Progenitor cell of endocrine pancreas (in vitro differentiated cells): Measurements from ENCODE around the gene MTHFD1. TPM values are rescaled to one million over a fixed set of nuclear protein-coding genes. Genes with fewer than 3 reads are reported as not detected.

Experiments
- DNase-seq: peaks from one replicate; pipeline ENCODE4 v3.0.0; 2021; ENCODE audit warnings: low spot score; ENCODE audit not compliant: unreplicated experiment
- H3K27ac Mint-ChIP-seq: 2 replicates; pipeline ENCODE4 v1.8.0; 2021; ENCODE audit warnings: mild to moderate bottlenecking, moderate library complexity, mixed read lengths
- H3K27me3 Mint-ChIP-seq: 2 replicates; pipeline ENCODE4 v1.8.0; 2021; ENCODE audit warnings: mixed read lengths
- H3K36me3 Mint-ChIP-seq: 2 replicates; pipeline ENCODE4 v1.8.0; 2022; ENCODE audit warnings: mixed read lengths; ENCODE audit not compliant: insufficient read depth
- H3K4me1 Mint-ChIP-seq: 2 replicates; pipeline ENCODE4 v1.8.0; 2021; ENCODE audit warnings: low read depth, mixed read lengths
- H3K4me3 Mint-ChIP-seq: 2 replicates; pipeline ENCODE4 v1.8.0; 2021; ENCODE audit warnings: low read depth, mild to moderate bottlenecking, moderate library complexity, mixed read lengths
- H3K9me3 Mint-ChIP-seq: 2 replicates; pipeline ENCODE4 v1.8.0; 2021; ENCODE audit warnings: low read depth, mixed read lengths
- total RNA-seq: library from RNA; stranded (reverse); gene quantifications from 2 replicates; pipeline ENCODE4 v1.2.1, GENCODE V29; 2021
- TF ChIP-seq, protein P1 (sequence below): fragments of 200-600 bp; sonication (generic); IDR thresholded peaks from one replicate; pipeline ENCODE4 v1.5.0; 2021; ENCODE audit warnings: antibody characterized with exemption, mild to moderate bottlenecking; ENCODE audit not compliant: unreplicated experiment

Gene MTHFD1
- total RNA-seq, 1 donor from 2014 or later: 70.3 TPM

- H3K9me3 Mint-ChIP-seq: no peaks in the 10 kb centered on the region
- no peak overlapping the region for H3K4me3 Mint-ChIP-seq
- peaks cover 8% of the 10 kb centered on the region for H3K36me3 Mint-ChIP-seq
- no peak for DNase-seq
- peaks cover 2% of the 10 kb centered on the region for H3K4me1 Mint-ChIP-seq
- H3K27ac Mint-ChIP-seq: peak overlapping the region; percentile 16
- TF ChIP-seq, protein P1, sequence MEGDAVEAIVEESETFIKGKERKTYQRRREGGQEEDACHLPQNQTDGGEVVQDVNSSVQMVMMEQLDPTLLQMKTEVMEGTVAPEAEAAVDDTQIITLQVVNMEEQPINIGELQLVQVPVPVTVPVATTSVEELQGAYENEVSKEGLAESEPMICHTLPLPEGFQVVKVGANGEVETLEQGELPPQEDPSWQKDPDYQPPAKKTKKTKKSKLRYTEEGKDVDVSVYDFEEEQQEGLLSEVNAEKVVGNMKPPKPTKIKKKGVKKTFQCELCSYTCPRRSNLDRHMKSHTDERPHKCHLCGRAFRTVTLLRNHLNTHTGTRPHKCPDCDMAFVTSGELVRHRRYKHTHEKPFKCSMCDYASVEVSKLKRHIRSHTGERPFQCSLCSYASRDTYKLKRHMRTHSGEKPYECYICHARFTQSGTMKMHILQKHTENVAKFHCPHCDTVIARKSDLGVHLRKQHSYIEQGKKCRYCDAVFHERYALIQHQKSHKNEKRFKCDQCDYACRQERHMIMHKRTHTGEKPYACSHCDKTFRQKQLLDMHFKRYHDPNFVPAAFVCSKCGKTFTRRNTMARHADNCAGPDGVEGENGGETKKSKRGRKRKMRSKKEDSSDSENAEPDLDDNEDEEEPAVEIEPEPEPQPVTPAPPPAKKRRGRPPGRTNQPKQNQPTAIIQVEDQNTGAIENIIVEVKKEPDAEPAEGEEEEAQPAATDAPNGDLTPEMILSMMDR: no peak
- H3K27me3 Mint-ChIP-seq: no peaks in the 10 kb centered on the region
Measured at GRCh38 chr14:64394423-64394822, 6.3 kb downstream of the MTHFD1 start.

DNA sequence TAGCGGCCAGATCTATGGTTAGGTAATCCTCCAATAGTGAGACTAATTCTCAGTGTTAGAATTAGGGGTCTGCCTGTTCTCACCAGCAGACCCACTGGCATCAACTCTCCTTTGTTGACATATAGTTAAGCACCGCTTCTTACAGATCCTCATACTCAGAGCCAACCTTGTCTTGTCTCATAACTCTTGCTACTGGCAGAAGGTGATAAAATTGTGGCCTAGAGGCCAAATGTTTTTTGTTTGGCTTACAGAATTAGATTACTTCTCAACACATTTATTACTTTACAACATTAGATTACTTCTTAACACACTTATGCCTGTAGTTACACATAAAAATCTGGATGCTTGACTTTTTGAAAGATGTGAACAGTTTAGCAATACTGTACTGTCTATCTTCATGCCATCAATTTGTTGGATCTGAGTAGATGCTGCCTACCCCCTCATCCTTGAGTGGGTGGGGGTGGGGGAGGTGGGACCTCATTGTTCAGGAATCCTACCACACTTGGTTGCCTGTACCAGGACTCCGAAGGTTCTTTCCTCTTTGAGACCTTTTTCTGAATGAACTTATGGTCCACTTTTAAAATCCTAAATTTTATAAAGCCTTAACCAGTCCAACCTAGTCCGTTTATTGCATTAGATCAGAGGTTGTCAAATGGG is 7.0 kb downstream of the MTHFD1 start:
- Mint-ChIP-seq H3K36me3 (peaks cover 8% of the 10 kb centered on the region), H3K27me3 (no peaks in the 10 kb centered on the region), H3K4me1 (peaks cover 2% of the 10 kb centered on the region), H3K9me3 (no peaks in the 10 kb centered on the region), H3K27ac (peak overlapping the region; percentile 16), H3K4me3 (no peak overlapping the region)
- no peak for DNase-seq
- TF ChIP-seq, protein P1: no peak

DNA sequence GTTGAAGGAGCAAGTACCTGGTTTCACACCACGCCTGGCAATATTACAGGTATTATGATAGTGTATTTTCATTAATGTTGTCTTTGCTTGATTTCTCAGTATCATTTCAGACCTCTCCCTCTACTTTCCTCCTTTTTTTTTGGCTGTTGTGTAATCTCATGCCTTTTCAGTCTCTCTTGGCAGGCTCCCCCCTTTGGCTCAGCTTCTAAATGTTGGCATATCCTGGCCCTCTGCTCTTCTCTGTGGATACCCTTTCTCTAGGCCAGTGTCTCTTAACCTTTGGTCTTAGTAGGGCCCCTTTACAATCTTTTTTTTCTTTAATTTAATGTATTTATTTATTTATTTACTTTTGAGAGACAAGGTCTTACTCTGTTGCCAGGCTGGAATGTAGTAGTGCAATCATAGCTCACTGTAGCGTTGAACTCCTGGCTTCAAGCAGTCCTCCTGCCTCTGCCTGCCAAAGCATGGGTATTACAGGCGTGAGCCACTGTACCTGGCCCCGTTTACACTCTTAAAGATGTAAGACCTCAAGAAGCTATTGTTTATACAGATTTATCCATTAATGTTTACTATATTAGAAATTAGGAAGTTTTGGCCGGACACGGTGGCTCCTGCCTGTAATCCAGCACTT is 12.8 kb downstream of the MTHFD1 start:
- Mint-ChIP-seq H3K4me3 (no peak overlapping the region), H3K27me3 (no peaks in the 10 kb centered on the region), H3K27ac (no peak overlapping the region)

GRCh38 chr14:64401949-64402348 is 13.8 kb downstream of the MTHFD1 start:
- no peaks in the 10 kb centered on the region for H3K27me3 Mint-ChIP-seq
- H3K27ac Mint-ChIP-seq: no peak overlapping the region
- TF ChIP-seq, protein P1: no peak
- H3K36me3 Mint-ChIP-seq: peaks cover 9% of the 10 kb centered on the region
- H3K9me3 Mint-ChIP-seq: no peaks in the 10 kb centered on the region
- H3K4me3 Mint-ChIP-seq: no peak overlapping the region
- no peak for DNase-seq
- H3K4me1 Mint-ChIP-seq: no peaks in the 10 kb centered on the region

More for the DNA sequence above, 12.8 kb downstream of the MTHFD1 start:
- TF ChIP-seq, protein P1: no peak
- H3K4me1 Mint-ChIP-seq: no peaks in the 10 kb centered on the region
- H3K9me3 Mint-ChIP-seq: no peaks in the 10 kb centered on the region
- DNase-seq: no peak
- H3K36me3 Mint-ChIP-seq: peaks cover 9% of the 10 kb centered on the region

- H3K4me3 Mint-ChIP-seq: no peak overlapping the region
- H3K36me3 Mint-ChIP-seq: peaks cover 9% of the 10 kb centered on the region
- no peaks in the 10 kb centered on the region for H3K4me1 Mint-ChIP-seq
- TF ChIP-seq, protein P1: no peak
- H3K27ac Mint-ChIP-seq: no peak overlapping the region
- DNase-seq: no peak
- no peaks in the 10 kb centered on the region for H3K27me3 Mint-ChIP-seq
- no peaks in the 10 kb centered on the region for H3K9me3 Mint-ChIP-seq
Measured at GRCh38 chr14:64405295-64405694, 17.1 kb downstream of the MTHFD1 start.
